Sigmoid colon (tissue), 7 donors: ENCODE results near the gene MIDN. TPM values are rescaled to one million over a fixed set of nuclear protein-coding genes. Genes with fewer than 3 reads are reported as not detected.
"Not testable (repeated sequence)": the region's sequence is repeated elsewhere in the genome, so short reads cannot be mapped to it uniquely, and the experiment has no call there.

Experiments used
- DNase-seq: peaks from one replicate; pipeline ENCODE4 v3.0.0-alpha.2; 2019
- H3K27ac ChIP-seq, 4 donors: fragments of 200-600 bp; sonication (generic); one replicate each; pipeline ENCODE4 v1.5.1; 2016 to 2019; ENCODE audit warnings: mild to moderate bottlenecking in 1 of 4
- H3K27me3 ChIP-seq, 3 donors: fragments of 200-600 bp; sonication (generic); one replicate each; pipeline ENCODE4 v1.5.1; 2019; ENCODE audit warnings: mild to moderate bottlenecking in 1 of 3
- H3K36me3 ChIP-seq, 4 donors: fragments of 200-600 bp; sonication (generic); one replicate each; pipeline ENCODE4 v1.5.1; 2016 to 2019
- H3K4me1 ChIP-seq, 4 donors: fragments of 200-600 bp; sonication (generic); one replicate each; pipeline ENCODE4 v1.5.1; 2017 to 2019
- H3K4me3 ChIP-seq, 4 donors: fragments of 200-600 bp; sonication (generic); one replicate each; pipeline ENCODE4 v1.5.1; 2017 to 2019; ENCODE audit warnings: mild to moderate bottlenecking in 2 of 4, moderate library complexity in 1 of 4
- H3K9me3 ChIP-seq, 4 donors: fragments of 200-600 bp in 3 of 4; sonication (generic) in 3 of 4; one replicate each; pipeline versions ENCODE4 v1.5.1 to v1.6.1; 2013 to 2019
- EP300 ChIP-seq, 4 donors: sonication (generic); formaldehyde crosslinking; IDR thresholded peaks; one replicate each; pipeline ENCODE4 v1.6.1; 2017; ENCODE audit warnings: antibody characterized with exemption in 4 of 4
- POLR2A ChIP-seq, 2 donors: fragments of 450-650 bp; IDR thresholded peaks; one replicate each; pipeline ENCODE4 v1.6.1; 2016; ENCODE audit warnings: antibody characterized with exemption in 2 of 2, mild to moderate bottlenecking in 2 of 2, moderate library complexity in 2 of 2
- POLR2AphosphoS5 ChIP-seq, 4 donors: sonication (generic); formaldehyde crosslinking; IDR thresholded peaks; one replicate each; pipeline ENCODE4 v1.6.1; 2017; ENCODE audit warnings: antibody characterized with exemption in 4 of 4
- WGBS, 2 donors: extraction: QIAGEN DNeasy Blood & Tissue Kit; methylation state at CpG; one replicate each; pipeline ENCODE4 v1.1.7; 2013; 5-methylcytosine and 5-hydroxymethylcytosine counted together
- intact Hi-C: fragments of 100-400 bp; cut with DNase I; formaldehyde crosslinking; loops from one replicate; pipeline ENCODE4 v1.15.1; 2023
- polyA plus RNA-seq, 3 donors: library from polyadenylated mRNA; stranded (reverse); fragments of 200-250 nt; gene quantifications; one replicate each; pipeline ENCODE4 v1.2.3, GENCODE V29; 2013
- total RNA-seq, 4 donors: library from RNA; depleted of rRNA; stranded (reverse); fragments of >200 nt; gene quantifications; one replicate each; pipeline ENCODE4 v1.1.0, GENCODE V29; 2016
- TF ChIP-seq, protein P1 (sequence below), 4 experiments: fragments of 450-650 bp in 3 of 4; fragments of 200-600 bp in 1 of 4; IDR thresholded peaks; one replicate each; pipeline ENCODE4 v1.5.1; 2016 to 2019; ENCODE audit warnings: antibody characterized with exemption in 4 of 4, mild to moderate bottlenecking in 3 of 4, moderate library complexity in 2 of 4
- donor health status: healthy with polysubstance abuse.
- donor health status: Bipolar disorder and iron deficiency.
- donor health status: healthy.

Gene MIDN
- total and polyA plus RNA-seq, 7 donors, result 14.6 to 87.0 (median 42.1) TPM

GRCh38 chr19:1243768-1244692 is 4.4 kb upstream of the MIDN start:
- Histone ChIP-seq H3K4me1 (peaks cover 13 to 74% (median 70%) of the 10 kb centered on the region in 4 donors), H3K27me3 (no peaks in the 10 kb centered on the region), H3K4me3 (peak overlapping the region in 3 of 4 donors; percentile 3 to 26 (median 15)), H3K27ac (peak overlapping the region; percentile 96 to 100 (median 100)), H3K36me3 (no peaks in the 10 kb centered on the region), H3K9me3 (no peaks in the 10 kb centered on the region)
- TF ChIP-seq, protein P1, sequence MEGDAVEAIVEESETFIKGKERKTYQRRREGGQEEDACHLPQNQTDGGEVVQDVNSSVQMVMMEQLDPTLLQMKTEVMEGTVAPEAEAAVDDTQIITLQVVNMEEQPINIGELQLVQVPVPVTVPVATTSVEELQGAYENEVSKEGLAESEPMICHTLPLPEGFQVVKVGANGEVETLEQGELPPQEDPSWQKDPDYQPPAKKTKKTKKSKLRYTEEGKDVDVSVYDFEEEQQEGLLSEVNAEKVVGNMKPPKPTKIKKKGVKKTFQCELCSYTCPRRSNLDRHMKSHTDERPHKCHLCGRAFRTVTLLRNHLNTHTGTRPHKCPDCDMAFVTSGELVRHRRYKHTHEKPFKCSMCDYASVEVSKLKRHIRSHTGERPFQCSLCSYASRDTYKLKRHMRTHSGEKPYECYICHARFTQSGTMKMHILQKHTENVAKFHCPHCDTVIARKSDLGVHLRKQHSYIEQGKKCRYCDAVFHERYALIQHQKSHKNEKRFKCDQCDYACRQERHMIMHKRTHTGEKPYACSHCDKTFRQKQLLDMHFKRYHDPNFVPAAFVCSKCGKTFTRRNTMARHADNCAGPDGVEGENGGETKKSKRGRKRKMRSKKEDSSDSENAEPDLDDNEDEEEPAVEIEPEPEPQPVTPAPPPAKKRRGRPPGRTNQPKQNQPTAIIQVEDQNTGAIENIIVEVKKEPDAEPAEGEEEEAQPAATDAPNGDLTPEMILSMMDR (IDR thresholded peaks at IDR 0.05), result peak; percentile 95 to 98 (median 96)
- TF ChIP-seq EP300 (IDR thresholded peaks at IDR 0.05) (no peak), POLR2A (IDR thresholded peaks at IDR 0.05) (no peak), POLR2AphosphoS5 (IDR thresholded peaks at IDR 0.05) (peak; percentile 15 to 67 (median 47))
- peak; percentile 96 for DNase-seq
- 46 to 55% methylated on average over 33 of the region's 33 CpGs for WGBS, 2 donors
- intact Hi-C loops, result loop anchor here (1.0 to 5.0 kb wide), 2 partner anchors 23 to 72 kb away; partner anchors contain the start of gene SBNO2

DNA sequence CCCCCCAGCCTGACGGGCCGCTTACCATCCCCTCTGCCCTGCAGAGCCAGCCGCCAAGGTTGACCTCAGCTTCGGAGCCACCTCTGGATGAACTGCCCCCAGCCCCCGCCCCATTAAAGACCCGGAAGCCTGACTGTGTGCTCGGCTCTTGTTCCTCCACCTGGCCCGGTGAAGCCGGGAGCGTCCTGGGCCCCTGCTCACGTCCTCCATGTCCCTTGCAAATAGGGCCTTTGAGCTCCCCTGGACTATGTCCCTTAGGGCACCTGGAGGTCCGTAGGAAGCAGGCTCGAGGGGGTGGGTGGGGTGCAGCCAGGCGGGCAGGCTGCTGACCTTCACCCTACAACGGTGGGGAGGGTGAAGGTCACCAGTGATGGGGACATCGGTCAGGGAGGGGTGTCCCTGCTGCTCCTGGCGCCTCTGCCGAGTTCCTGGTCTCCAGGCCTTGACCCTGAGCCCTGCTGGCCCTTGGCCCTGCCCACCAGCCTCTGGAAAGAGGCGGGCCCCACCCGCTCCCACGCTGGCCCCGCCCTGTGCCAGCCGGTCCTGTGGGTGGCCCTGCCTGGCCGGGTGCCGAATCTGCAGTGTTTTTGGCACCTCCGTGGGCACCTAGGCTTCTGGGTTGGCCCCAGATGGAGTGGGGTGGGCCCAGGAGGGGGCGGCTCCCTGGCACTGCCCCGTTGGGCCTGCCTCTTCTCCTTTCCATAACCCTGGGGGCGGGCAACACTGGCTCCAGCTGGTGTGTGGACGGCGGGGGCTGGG is 3.5 kb upstream of the MIDN start:
- Histone ChIP-seq H3K36me3 (no peaks in the 10 kb centered on the region), H3K27me3 (no peaks in the 10 kb centered on the region), H3K27ac (peak overlapping the region; percentile 96 to 100 (median 100)), H3K4me3 (peak overlapping the region in 3 of 4 donors; percentile 3 to 26 (median 15)), H3K9me3 (no peaks in the 10 kb centered on the region), H3K4me1 (peaks cover 13 to 70% (median 68%) of the 10 kb centered on the region in 4 donors)
- peak; percentile 94 for DNase-seq
- WGBS, 2 donors, result 7 to 38% methylated on average over 31 of the region's 31 CpGs
- TF ChIP-seq, protein P1 (IDR thresholded peaks at IDR 0.05), result no peak
- TF ChIP-seq POLR2AphosphoS5 (IDR thresholded peaks at IDR 0.05), result peak; percentile 6 to 40 (median 14)
- intact Hi-C loops, result loop anchor here (1.0 to 5.0 kb wide), 2 partner anchors 22 to 73 kb away; partner anchors contain the start of gene SBNO2

GRCh38 chr19:1245494-1246264 is 2.7 kb upstream of the MIDN start:
- Histone ChIP-seq H3K27ac (peak overlapping the region; percentile 96 to 100 (median 100)), H3K9me3 (no peaks in the 10 kb centered on the region), H3K4me3 (peak overlapping the region in 1 of 4 donors; percentile 26), H3K4me1 (peaks cover 13 to 64% (median 63%) of the 10 kb centered on the region in 4 donors), H3K36me3 (no peaks in the 10 kb centered on the region), H3K27me3 (no peaks in the 10 kb centered on the region)
- 50 to 75% methylated on average over 26 of the region's 26 CpGs for WGBS, 2 donors
- TF ChIP-seq, protein P1 (IDR thresholded peaks at IDR 0.05), result no peak
- TF ChIP-seq POLR2AphosphoS5 (IDR thresholded peaks at IDR 0.05) (peak; percentile 61 to 81 (median 72)), EP300 (IDR thresholded peaks at IDR 0.05) (peak in 3 of 4 donors; percentile 28 to 77 (median 77)), POLR2A (IDR thresholded peaks at IDR 0.05) (peak in 1 of 2 donors; percentile 10)
- peak; percentile 90 for DNase-seq
- intact Hi-C loops, result no loop called here

GRCh38 chr19:1246265-1247087 is 1.9 kb upstream of the MIDN start:
- intact Hi-C loops, H3K4me3 ChIP-seq, H3K27me3 ChIP-seq, H3K9me3 ChIP-seq, H3K36me3 ChIP-seq: not testable (repeated sequence)
- DNase-seq, result peak; percentile 86
- 60 to 81% methylated on average over 27 of the region's 27 CpGs for WGBS, 2 donors
- peaks cover 13 to 62% (median 61%) of the 10 kb centered on the region in 4 donors for H3K4me1 ChIP-seq
- H3K27ac ChIP-seq, result peak overlapping the region; percentile 96 to 100 (median 100)
